Body of pancreas (tissue), 4 donors: Measurements from ENCODE around the gene HS3ST6. TPM values are rescaled to one million over a fixed set of nuclear protein-coding genes. Genes with fewer than 3 reads are reported as not detected.
A peak's percentile ranks its signal among the peaks of the same experiment; 100 is the strongest.

Source experiments
- ATAC-seq: fragments of 150-250 bp; one replicate; pipeline ENCODE4 v1.9.1; 2016
- DNase-seq, 4 donors: peaks; one replicate each; pipeline ENCODE4 v3.0.0-alpha.2; 2019
- H3K27ac ChIP-seq, 4 donors: fragments of 200-600 bp; sonication (generic); 1 replicate in 3 of 4; 2 replicates in 1 of 4; pipeline versions ENCODE4 v1.5.1 to v1.6.1; 2016 to 2019; ENCODE audit warnings: mild to moderate bottlenecking in 1 of 4, mixed read lengths in 1 of 4, moderate library complexity in 1 of 4
- H3K27me3 ChIP-seq, 2 donors: fragments of 200-600 bp; sonication (generic); one replicate each; pipeline ENCODE4 v1.6.0; 2016; ENCODE audit warnings: mild to moderate bottlenecking in 1 of 2
- H3K36me3 ChIP-seq, 2 donors: fragments of 200-600 bp; sonication (generic); replicated peaks in 1 of 2; 2 replicates each; pipeline ENCODE4 v1.5.1; 2016; ENCODE audit warnings: low read depth in 2 of 2; ENCODE audit not compliant: insufficient read depth in 1 of 2
- H3K4me1 ChIP-seq: fragments of 200-600 bp; sonication (generic); one replicate; pipeline ENCODE4 v1.6.0; 2016
- H3K4me3 ChIP-seq, 2 donors: fragments of 200-600 bp; sonication (generic); 1 replicate in 1 of 2; 2 replicates in 1 of 2; pipeline ENCODE4 v1.5.1; 2016 to 2019
- H3K9me3 ChIP-seq, 3 donors: fragments of 200-600 bp; sonication (generic); 1 replicate in 2 of 3; 2 replicates in 1 of 3; pipeline ENCODE4 v1.5.1; 2016
- CTCF ChIP-seq, 7 experiments: fragments of 450-650 bp in 4 of 7; fragments of 200-600 bp in 3 of 7; sonication (generic) in 3 of 7; IDR thresholded peaks; one replicate each; pipeline ENCODE4 v1.5.1; 2016 to 2019; ENCODE audit warnings: antibody characterized with exemption in 7 of 7
- POLR2A ChIP-seq, 3 donors: fragments of 450-650 bp; IDR thresholded peaks; one replicate each; pipeline ENCODE4 v1.6.1; 2016; ENCODE audit warnings: antibody characterized with exemption in 3 of 3, mild to moderate bottlenecking in 2 of 3
- WGBS, 2 donors: methylation state at CpG; one replicate each; pipeline ENCODE4 v1.1.5; 2017; 5-methylcytosine and 5-hydroxymethylcytosine counted together
- intact Hi-C: fragments of 100-400 bp; cut with DNase I; formaldehyde crosslinking; loops from one replicate; pipeline ENCODE4 v1.15.1; 2023
- total RNA-seq, 2 donors: library from RNA; depleted of rRNA; stranded (reverse); fragments of >200 nt; gene quantifications; one replicate each; pipeline ENCODE4 v1.1.0, GENCODE V29; 2016

The HS3ST6 gene
- total RNA-seq, 2 donors from 2014 or later = not detected

DNA sequence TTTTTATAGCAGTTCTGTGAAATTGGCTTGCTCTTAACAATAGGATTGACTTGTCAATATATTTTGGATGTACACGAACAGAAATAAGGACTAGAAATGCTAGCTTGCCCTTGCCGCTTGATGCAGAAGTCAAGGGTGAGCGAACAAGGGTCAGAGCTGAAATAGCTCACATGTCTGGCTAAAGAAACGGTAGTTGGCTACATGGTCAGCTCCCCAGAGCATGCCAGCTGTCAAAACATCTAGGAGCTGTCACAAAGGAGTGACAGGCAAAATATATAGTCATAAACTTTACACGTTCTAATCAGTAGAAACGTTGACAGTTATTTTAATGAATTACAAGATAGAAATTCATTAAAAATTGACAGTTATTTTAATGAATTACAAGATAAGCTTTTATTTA, 43.4 kb downstream of the HS3ST6 start:
- WGBS, 2 donors = 39 to 44% methylated on average over 6 of the region's 6 CpGs
- no peak overlapping the region for H3K4me3 ChIP-seq
- DNase-seq (no peak), ATAC-seq (no peak)
- peaks cover 9% of the 10 kb centered on the region for H3K4me1 ChIP-seq
- no peaks in the 10 kb centered on the region for H3K27me3 ChIP-seq
- no peaks in the 10 kb centered on the region for H3K36me3 ChIP-seq
- TF ChIP-seq POLR2A (IDR thresholded peaks at IDR 0.05) = no peak
- TF ChIP-seq CTCF (IDR thresholded peaks at IDR 0.05) = no peak
- intact Hi-C loops = no loop called here
- no peak overlapping the region for H3K27ac ChIP-seq
- H3K9me3 ChIP-seq = no peaks in the 10 kb centered on the region

DNA sequence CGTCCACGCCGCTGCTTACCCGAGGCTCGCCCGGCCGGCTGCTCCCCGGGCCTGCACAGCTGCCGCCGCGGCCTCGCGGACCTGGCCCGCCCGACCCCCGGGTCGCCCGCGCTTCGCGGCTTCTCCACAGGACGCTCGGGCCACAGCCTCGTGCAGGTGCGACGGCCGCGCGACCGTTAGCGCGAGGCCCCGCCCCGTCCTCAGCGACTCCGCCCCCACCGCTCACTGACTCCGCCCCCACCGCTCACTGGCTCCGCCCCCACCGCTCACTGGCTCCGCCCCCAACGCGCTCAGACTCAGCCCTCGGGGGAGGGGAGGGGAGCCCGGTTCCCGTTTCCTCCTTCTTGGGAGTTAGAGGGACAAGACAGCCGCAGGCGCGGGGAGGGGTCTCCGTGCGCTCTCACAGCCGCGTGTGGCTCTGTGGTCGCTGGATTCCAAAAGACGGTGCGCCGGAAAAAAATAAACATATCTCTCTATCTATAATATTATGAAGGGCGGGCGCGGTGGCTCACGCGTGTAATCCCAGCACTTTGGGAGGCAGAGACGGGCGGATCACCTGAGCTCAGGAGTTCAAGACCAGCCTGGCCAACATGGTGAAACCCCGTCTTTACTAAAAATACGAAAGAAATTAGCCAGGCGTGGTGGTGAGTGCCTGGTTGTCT, 46.1 kb downstream of the HS3ST6 start, which contains the start of gene MEIOB:
MEIOB (minus strand) TSS at position 191 of the 662 bp plus-strand sequence. CDS start 3,989 bp downstream, outside the sequence.
- no peaks in the 10 kb centered on the region for H3K9me3 ChIP-seq
- no peaks in the 10 kb centered on the region for H3K36me3 ChIP-seq
- DNase-seq (peak; percentile 26 to 58 (median 47)), ATAC-seq (peak; percentile 85)
- peak within 1 kb of the TSS in 1 of 2 donors; percentile 3 for H3K4me3 ChIP-seq
- intact Hi-C loops = no loop called here
- H3K27me3 ChIP-seq = no peaks in the 10 kb centered on the region
- H3K27ac ChIP-seq = no peak within 1 kb of the TSS
- 3 to 9% methylated on average over 8 to 49 of the region's 68 CpGs for WGBS, 2 donors
- TF ChIP-seq POLR2A (IDR thresholded peaks at IDR 0.05) (no peak), CTCF (IDR thresholded peaks at IDR 0.05) (no peak)
- H3K4me1 ChIP-seq = peaks cover 9% of the 10 kb centered on the region

DNA sequence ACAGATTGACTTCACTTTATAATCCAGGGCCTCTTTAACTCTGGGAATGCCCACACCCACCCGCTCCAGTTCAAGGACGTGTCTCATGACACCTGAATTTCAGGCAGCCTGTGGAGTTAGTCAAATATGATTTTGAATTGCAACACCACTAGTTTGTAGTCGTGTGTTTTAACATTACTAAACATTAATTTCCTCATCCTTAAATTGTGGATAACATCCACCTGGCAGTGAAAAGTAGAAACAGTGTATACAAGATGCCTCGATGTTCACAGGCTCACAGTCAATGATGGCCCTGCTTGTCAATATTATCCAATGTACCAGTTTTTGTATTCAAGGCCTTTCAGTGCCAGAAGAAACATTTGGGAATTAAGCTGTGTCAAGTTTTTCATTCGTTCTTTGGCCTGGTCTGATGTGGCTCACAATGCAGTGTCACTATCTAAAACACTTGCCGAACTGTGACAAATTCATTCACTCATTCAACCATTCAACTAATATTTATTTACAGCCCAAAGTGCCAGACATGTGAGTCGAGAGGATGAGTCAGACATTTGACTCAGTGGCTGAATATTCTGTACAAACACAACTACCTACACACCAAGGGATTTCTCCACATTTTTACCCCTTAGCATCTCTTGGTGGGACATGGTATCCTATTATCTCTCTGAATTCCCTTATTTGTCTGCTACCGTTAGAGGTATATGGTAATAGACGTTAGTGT, 47.7 kb downstream of the HS3ST6 start:
- Histone ChIP-seq H3K4me1 (peaks cover 9% of the 10 kb centered on the region), H3K4me3 (no peak overlapping the region), H3K27ac (no peak overlapping the region), H3K9me3 (no peaks in the 10 kb centered on the region), H3K27me3 (no peaks in the 10 kb centered on the region), H3K36me3 (no peaks in the 10 kb centered on the region)
- no peak for TF ChIP-seq POLR2A (IDR thresholded peaks at IDR 0.05)
- TF ChIP-seq CTCF (IDR thresholded peaks at IDR 0.05) = no peak
- ATAC-seq (peak; percentile 37), DNase-seq (peak in 2 of 4 donors; percentile 6 to 15)
- intact Hi-C loops = no loop called here
- 30 to 33% methylated on average over 9 of the region's 9 CpGs for WGBS, 2 donors

- 72 to 75% methylated on average over 6 of the region's 6 CpGs for WGBS, 2 donors
- intact Hi-C loops = no loop called here
- ATAC-seq (no peak), DNase-seq (no peak)
- H3K27ac ChIP-seq = no peak overlapping the region
- TF ChIP-seq POLR2A (IDR thresholded peaks at IDR 0.05) (no peak), CTCF (IDR thresholded peaks at IDR 0.05) (no peak)
- H3K9me3 ChIP-seq = no peaks in the 10 kb centered on the region
- H3K36me3 ChIP-seq = no peaks in the 10 kb centered on the region
- H3K4me3 ChIP-seq = no peak overlapping the region
- H3K27me3 ChIP-seq = no peaks in the 10 kb centered on the region
- H3K4me1 ChIP-seq = no peaks in the 10 kb centered on the region
Measured at GRCh38 chr16:1865902-1866690, 52.1 kb downstream of the HS3ST6 start.
